ENCODE data around the gene TMEM92. TPM values are rescaled to one million over a fixed set of nuclear protein-coding genes. Genes with fewer than 3 reads are reported as not detected.
"Not testable (repeated sequence)": the region's sequence is repeated elsewhere in the genome, so short reads cannot be mapped to it uniquely, and the experiment has no call there.

Gene TMEM92
- total RNA-seq, 4 donors from 2014 or later = 0.16 TPM; not detected in 3

DNA sequence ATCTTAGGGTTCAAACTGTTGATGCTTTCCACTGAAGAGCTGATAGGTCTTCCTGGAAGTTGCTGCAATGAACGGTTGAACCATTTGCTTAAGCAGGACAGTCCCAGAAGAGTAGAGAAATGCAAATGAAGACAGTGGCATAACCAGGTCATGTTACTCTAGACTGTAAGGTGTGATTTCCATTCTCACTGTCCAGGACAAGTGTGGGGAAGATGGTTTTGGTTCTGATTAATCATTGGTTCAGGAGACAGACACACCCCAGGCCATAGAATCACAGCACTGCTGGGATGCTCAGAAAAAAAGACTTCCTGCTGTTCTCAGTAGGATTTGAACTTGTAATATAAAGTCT, 36.8 kb downstream of the TMEM92 start:
- no peak overlapping the region for H3K4me3 ChIP-seq
- H3K27ac ChIP-seq = no peak overlapping the region
- H3K36me3 ChIP-seq = no peaks in the 10 kb centered on the region
- no peak for TF ChIP-seq EP300 (IDR thresholded peaks at IDR 0.05)
- no peak for TF ChIP-seq POLR2A (IDR thresholded peaks at IDR 0.05)
- WGBS, 2 donors (ENCODE audit: low coverage in 1 of 2) = 56 to 70% methylated on average over 1 of the region's 1 CpG
- ATAC-seq = no peak
- H3K27me3 ChIP-seq = peaks cover 6% of the 10 kb centered on the region
- H3K4me1 ChIP-seq = no peaks in the 10 kb centered on the region
- H3K9me3 ChIP-seq = no peaks in the 10 kb centered on the region

DNA sequence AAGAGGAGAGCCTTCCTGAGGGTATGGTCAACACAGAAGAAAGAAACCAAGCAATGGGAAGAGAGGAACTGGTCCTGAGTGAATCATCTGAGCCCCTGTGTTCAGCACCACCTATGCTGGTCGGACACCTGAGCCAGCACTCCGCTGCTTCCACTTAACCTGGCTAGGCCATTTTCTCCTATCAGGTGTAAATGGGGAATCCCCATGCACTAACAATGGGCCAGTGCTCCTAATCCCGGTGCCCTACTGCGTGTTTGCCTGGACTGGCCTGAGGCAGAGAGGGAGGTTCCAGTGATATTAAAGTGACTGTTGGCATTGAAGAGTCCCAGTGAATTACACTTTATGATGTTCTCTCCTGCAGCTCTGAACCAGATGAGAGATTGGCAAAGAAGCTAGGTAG, 37.2 kb downstream of the TMEM92 start:
- H3K4me3 ChIP-seq = no peak overlapping the region
- H3K27ac ChIP-seq = no peak overlapping the region
- no peak for ATAC-seq
- no peaks in the 10 kb centered on the region for H3K36me3 ChIP-seq
- peaks cover 6% of the 10 kb centered on the region for H3K27me3 ChIP-seq
- no peaks in the 10 kb centered on the region for H3K9me3 ChIP-seq
- 40 to 49% methylated on average over 2 to 3 of the region's 4 CpGs for WGBS, 2 donors (ENCODE audit: low coverage in 1 of 2)
- TF ChIP-seq POLR2AphosphoS5 (IDR thresholded peaks at IDR 0.05) = no peak
- no peak for TF ChIP-seq CTCF (IDR thresholded peaks at IDR 0.05)
- TF ChIP-seq EP300 (IDR thresholded peaks at IDR 0.05) = no peak
- TF ChIP-seq POLR2A (IDR thresholded peaks at IDR 0.05) = no peak
- no peaks in the 10 kb centered on the region for H3K4me1 ChIP-seq

DNA sequence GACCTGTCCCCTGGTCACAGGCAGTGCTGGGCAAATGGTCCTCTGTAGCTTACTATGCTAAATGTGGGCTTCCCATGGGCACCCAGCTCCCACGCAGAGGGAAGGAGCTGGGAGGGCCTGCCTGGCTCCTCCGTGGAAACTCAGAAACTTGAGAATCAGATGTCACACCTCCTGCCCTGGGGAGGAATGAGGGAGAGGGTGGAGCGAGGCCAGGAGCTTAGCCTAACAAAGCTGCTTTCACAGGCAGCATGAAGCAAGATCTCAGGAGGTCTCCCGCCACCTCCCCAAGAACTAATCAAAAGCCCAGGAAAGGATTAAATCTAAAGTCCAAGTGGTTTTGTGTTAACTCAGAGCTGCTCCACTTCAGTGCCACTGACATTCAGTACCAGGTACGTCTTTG, 38.0 kb downstream of the TMEM92 start:
- H3K4me1 ChIP-seq = no peaks in the 10 kb centered on the region
- WGBS, 2 donors (ENCODE audit: low coverage in 1 of 2) = 13% methylated on average over 1 of the region's 5 CpGs; no CpG with 5 or more reads in 1 of the 2 donors
- no peak for TF ChIP-seq POLR2A (IDR thresholded peaks at IDR 0.05)
- no peak for TF ChIP-seq POLR2AphosphoS5 (IDR thresholded peaks at IDR 0.05)
- no peak for TF ChIP-seq CTCF (IDR thresholded peaks at IDR 0.05)
- no peak for TF ChIP-seq EP300 (IDR thresholded peaks at IDR 0.05)
- ATAC-seq = no peak
- peaks cover 6% of the 10 kb centered on the region for H3K27me3 ChIP-seq
- H3K27ac ChIP-seq = no peak overlapping the region
- no peak overlapping the region for H3K4me3 ChIP-seq
- H3K9me3 ChIP-seq = no peaks in the 10 kb centered on the region
- H3K36me3 ChIP-seq = no peaks in the 10 kb centered on the region

DNA sequence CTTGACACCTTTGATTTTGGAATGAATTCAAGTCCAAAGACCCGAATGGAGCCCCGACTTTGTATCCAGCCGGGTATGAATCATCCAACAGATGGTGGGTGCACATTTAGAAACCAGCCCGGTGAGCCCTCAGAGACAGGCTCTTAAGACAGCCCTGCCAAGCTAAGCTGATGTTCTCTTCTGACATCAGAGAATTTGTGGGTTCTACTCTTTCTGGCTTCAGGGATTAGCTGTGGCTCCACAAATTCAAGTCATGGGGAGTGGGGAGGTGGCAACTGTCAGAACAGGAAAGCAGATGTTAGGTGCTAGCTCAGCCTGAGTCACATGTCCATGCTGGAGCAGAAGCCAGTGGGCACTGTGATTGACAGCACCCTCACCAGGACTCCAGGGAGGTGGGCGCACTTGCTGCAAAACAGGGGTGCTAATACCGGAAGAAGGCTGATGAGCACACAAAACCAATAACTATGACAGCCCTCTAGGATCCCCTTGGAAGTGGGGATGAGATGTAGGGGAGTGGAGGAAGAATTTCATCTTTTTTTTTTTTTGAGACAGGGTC, 40.3 kb downstream of the TMEM92 start:
- Histone ChIP-seq H3K4me1 (no peaks in the 10 kb centered on the region), H3K27me3 (peaks cover 6% of the 10 kb centered on the region), H3K9me3 (no peaks in the 10 kb centered on the region), H3K4me3 (no peak overlapping the region), H3K36me3 (no peaks in the 10 kb centered on the region), H3K27ac (no peak overlapping the region)
- no peak for ATAC-seq
- WGBS, 2 donors (ENCODE audit: low coverage in 1 of 2) = 62 to 88% methylated on average over 3 of the region's 6 CpGs
- TF ChIP-seq CTCF (IDR thresholded peaks at IDR 0.05) = no peak
- TF ChIP-seq EP300 (IDR thresholded peaks at IDR 0.05) = no peak
- TF ChIP-seq POLR2AphosphoS5 (IDR thresholded peaks at IDR 0.05) = no peak

DNA sequence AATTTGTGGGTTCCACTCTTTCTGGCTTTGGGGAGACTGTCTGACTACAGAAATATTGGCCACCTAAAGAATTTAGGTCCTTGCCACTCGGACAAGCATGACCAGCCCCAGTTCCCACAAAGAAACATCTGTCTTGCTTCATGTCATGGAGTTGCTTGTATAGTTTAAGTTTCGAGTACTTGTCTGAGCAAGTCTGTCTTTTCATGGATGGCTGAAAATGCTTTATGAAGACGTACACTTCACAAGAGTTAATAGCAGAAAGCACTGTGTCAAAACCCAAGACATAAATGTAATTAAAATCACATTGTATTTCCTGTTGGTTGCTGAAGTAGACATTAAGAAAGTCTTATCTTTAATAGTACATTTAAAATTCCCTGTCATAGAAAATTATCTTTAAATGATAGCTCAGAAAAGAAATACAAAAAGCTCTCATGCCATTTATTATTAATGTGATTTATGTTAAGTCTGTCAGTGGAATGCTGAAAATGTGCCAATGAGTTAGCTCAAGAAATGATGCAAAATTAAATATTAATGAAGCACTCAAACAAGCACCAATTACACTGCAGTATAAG, 41.8 kb downstream of the TMEM92 start:
- H3K36me3 ChIP-seq = no peaks in the 10 kb centered on the region
- H3K27ac ChIP-seq = no peak overlapping the region
- WGBS, 2 donors (ENCODE audit: low coverage in 1 of 2) = 38 to 47% methylated on average over 2 to 3 of the region's 3 CpGs
- TF ChIP-seq EP300 (IDR thresholded peaks at IDR 0.05) (no peak), POLR2AphosphoS5 (IDR thresholded peaks at IDR 0.05) (no peak), POLR2A (IDR thresholded peaks at IDR 0.05) (no peak), CTCF (IDR thresholded peaks at IDR 0.05) (no peak)
- H3K4me3 ChIP-seq = no peak overlapping the region
- no peaks in the 10 kb centered on the region for H3K27me3 ChIP-seq
- H3K9me3 ChIP-seq = no peaks in the 10 kb centered on the region
- ATAC-seq = no peak
- no peaks in the 10 kb centered on the region for H3K4me1 ChIP-seq

DNA sequence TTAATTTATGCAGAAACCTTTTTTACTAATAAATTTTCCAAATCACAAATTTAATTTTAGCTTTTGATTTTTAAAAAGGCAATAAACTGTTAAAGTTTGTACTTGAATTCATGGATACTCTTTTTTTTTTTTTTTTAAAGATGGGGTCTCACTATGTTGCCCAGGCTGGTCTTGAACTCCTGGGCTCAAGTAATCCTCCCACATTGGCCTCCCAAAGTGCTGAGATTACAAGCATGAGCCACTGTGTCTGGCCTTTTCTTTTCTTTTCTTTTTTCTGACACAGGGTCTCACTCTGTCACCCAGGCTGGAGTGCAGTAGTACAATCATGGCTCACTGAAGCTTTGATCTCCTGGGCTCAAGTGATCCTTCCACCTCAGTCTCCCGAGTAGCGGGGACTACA, 42.4 kb downstream of the TMEM92 start:
- not testable (repeated sequence) for H3K4me3 ChIP-seq, ATAC-seq, H3K4me1 ChIP-seq, H3K27me3 ChIP-seq, H3K27ac ChIP-seq, H3K9me3 ChIP-seq, H3K36me3 ChIP-seq
- WGBS, 2 donors (ENCODE audit: low coverage in 1 of 2) = 100% methylated on average over 1 of the region's 2 CpGs; no CpG with 5 or more reads in 1 of the 2 donors
